Inflammatory macrophage treated with lipopolysaccharide for 1 hour (primary cell): ENCODE measurements around the gene SYCE3.
"Not testable (repeated sequence)": the region's sequence is repeated elsewhere in the genome, so short reads cannot be mapped to it uniquely, and the experiment has no call there.

ENCODE experiments used
- DNase-seq, 2 donors: peaks; one replicate each; pipeline ENCODE4 v3.0.0-alpha.2; 2020 to 2022

Gene SYCE3

GRCh38 chr22:50562523-50563412 is at the start of gene SYCE3:
Gene SYCE3, minus strand, starts transcription at chr22:50562919. Its CDS starts 6,514 bp downstream, at chr22:50556405.
- DNase-seq = peak; percentile 92 to 99

- no peak for DNase-seq
These were observed 49.4 kb upstream of the SYCE3 start for GRCh38 chr22:50612168-50612527.

GRCh38 chr22:50611341-50612060 is 48.8 kb upstream of the SYCE3 start:
- DNase-seq = no peak

- no peak for DNase-seq
These were observed 47.9 kb upstream of the SYCE3 start for GRCh38 chr22:50610581-50610980.

GRCh38 chr22:50610041-50610451 is 47.3 kb upstream of the SYCE3 start:
- no peak for DNase-seq

GRCh38 chr22:50609599-50609998 is 46.9 kb upstream of the SYCE3 start:
- no peak for DNase-seq

GRCh38 chr22:50608996-50609395 is 46.3 kb upstream of the SYCE3 start:
- no peak for DNase-seq

GRCh38 chr22:50608058-50608840 is 45.5 kb upstream of the SYCE3 start:
- DNase-seq = not testable (repeated sequence)

- no peak for DNase-seq
These were observed 44.9 kb upstream of the SYCE3 start for GRCh38 chr22:50607659-50608020.

- DNase-seq = no peak
These were observed 44.4 kb upstream of the SYCE3 start for GRCh38 chr22:50606946-50607658.

GRCh38 chr22:50606165-50606945 is 43.6 kb upstream of the SYCE3 start:
- no peak for DNase-seq

GRCh38 chr22:50605613-50606074 is 42.9 kb upstream of the SYCE3 start:
- DNase-seq = no peak

- no peak for DNase-seq
These were observed 42.4 kb upstream of the SYCE3 start for GRCh38 chr22:50605002-50605612.

GRCh38 chr22:50604256-50605001 is 41.7 kb upstream of the SYCE3 start:
- no peak for DNase-seq

GRCh38 chr22:50603511-50604255 is 41.0 kb upstream of the SYCE3 start:
- DNase-seq = no peak

GRCh38 chr22:50602338-50602700 is 39.6 kb upstream of the SYCE3 start:
- no peak for DNase-seq

GRCh38 chr22:50601669-50602337 is 39.1 kb upstream of the SYCE3 start:
- no peak for DNase-seq

- DNase-seq = no peak
These were observed 38.4 kb upstream of the SYCE3 start for GRCh38 chr22:50600967-50601668.

- no peak for DNase-seq
These were observed 37.8 kb upstream of the SYCE3 start, which contains the start of gene MAPK8IP2 for GRCh38 chr22:50600538-50600937. Gene MAPK8IP2, plus strand, starts transcription at chr22:50600793. Its CDS starts 26 bp downstream, at chr22:50600819.
